ENCODE results near the gene LACTB.

Gene LACTB

DNA sequence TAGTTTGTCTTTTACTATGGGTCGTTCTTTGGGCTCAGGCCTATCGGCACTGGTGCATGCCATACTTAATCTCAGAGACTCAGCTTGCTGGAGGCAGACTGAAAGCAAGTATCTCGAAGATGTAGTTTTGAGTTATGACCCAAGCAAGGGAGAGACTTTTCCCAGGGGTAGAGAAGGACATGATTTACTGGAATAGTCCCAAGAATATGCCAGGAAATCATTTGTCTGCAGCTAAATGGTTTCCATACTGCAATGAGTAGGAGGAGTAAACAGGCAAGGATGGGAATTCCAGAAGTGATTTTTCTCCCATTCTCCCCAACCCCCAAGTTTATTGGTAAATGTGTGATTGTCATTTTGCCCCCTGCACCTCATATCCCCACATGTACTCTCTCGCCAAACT, 35.4 kb upstream of the LACTB start:
- H3K9ac ChIP-seq (ENCODE audit: low read length) = no peak overlapping the region
- no peaks in the 10 kb centered on the region for H3K9me2 ChIP-seq (replicated peaks; ENCODE audit: insufficient read depth, low read length)
- no peak overlapping the region for H3K4me2 ChIP-seq (ENCODE audit: low read depth, low read length, poor library complexity, severe bottlenecking)
- H3F3A ChIP-seq (ENCODE audit: insufficient read depth) = no peaks in the 10 kb centered on the region
- no peak overlapping the region for H3K27ac ChIP-seq (ENCODE audit: low read depth, low read length)
- no peaks in the 10 kb centered on the region for H3K79me2 ChIP-seq (ENCODE audit: insufficient read depth, low read length)
- no peaks in the 10 kb centered on the region for H3K27me3 ChIP-seq (ENCODE audit: low read length)
- H3K36me3 ChIP-seq (ENCODE audit: low read length) = no peaks in the 10 kb centered on the region
- no peak overlapping the region for H3K4me3 ChIP-seq (ENCODE audit: insufficient read depth, low read length, poor library complexity, severe bottlenecking)
- H4K20me1 ChIP-seq (ENCODE audit: low read depth, low read length) = no peaks in the 10 kb centered on the region
- no peaks in the 10 kb centered on the region for H3K9me3 ChIP-seq (ENCODE audit: insufficient read depth, low read length)
- TF ChIP-seq CTCF (IDR thresholded peaks at IDR 0.05; ENCODE audit: insufficient read depth, low read length, poor library complexity, severe bottlenecking) (no peak), EZH2phosphoT487 (conservative IDR thresholded peaks at IDR 0.05; ENCODE audit: low read length) (no peak)
- H2AFZ ChIP-seq (ENCODE audit: low read depth, low read length, severe bottlenecking) = no peak overlapping the region

GRCh38 chr15:63086947-63087346, 34.7 kb upstream of the LACTB start:
- Histone ChIP-seq H3K27ac (ENCODE audit: low read depth, low read length) (no peak overlapping the region), H3K79me2 (ENCODE audit: insufficient read depth, low read length) (no peaks in the 10 kb centered on the region), H3K36me3 (ENCODE audit: low read length) (no peaks in the 10 kb centered on the region), H3K4me2 (ENCODE audit: low read depth, low read length, poor library complexity, severe bottlenecking) (no peak overlapping the region), H3K9me2 (replicated peaks; ENCODE audit: insufficient read depth, low read length) (no peaks in the 10 kb centered on the region), H3K9me3 (ENCODE audit: insufficient read depth, low read length) (no peaks in the 10 kb centered on the region), H2AFZ (ENCODE audit: low read depth, low read length, severe bottlenecking) (no peak overlapping the region), H3K4me3 (ENCODE audit: insufficient read depth, low read length, poor library complexity, severe bottlenecking) (no peak overlapping the region), H3K9ac (ENCODE audit: low read length) (no peak overlapping the region), H4K20me1 (ENCODE audit: low read depth, low read length) (no peaks in the 10 kb centered on the region), H3F3A (ENCODE audit: insufficient read depth) (no peaks in the 10 kb centered on the region), H3K27me3 (ENCODE audit: low read length) (no peaks in the 10 kb centered on the region)
- TF ChIP-seq CTCF (IDR thresholded peaks at IDR 0.05; ENCODE audit: insufficient read depth, low read length, poor library complexity, severe bottlenecking) (no peak), EZH2phosphoT487 (conservative IDR thresholded peaks at IDR 0.05; ENCODE audit: low read length) (no peak)

DNA sequence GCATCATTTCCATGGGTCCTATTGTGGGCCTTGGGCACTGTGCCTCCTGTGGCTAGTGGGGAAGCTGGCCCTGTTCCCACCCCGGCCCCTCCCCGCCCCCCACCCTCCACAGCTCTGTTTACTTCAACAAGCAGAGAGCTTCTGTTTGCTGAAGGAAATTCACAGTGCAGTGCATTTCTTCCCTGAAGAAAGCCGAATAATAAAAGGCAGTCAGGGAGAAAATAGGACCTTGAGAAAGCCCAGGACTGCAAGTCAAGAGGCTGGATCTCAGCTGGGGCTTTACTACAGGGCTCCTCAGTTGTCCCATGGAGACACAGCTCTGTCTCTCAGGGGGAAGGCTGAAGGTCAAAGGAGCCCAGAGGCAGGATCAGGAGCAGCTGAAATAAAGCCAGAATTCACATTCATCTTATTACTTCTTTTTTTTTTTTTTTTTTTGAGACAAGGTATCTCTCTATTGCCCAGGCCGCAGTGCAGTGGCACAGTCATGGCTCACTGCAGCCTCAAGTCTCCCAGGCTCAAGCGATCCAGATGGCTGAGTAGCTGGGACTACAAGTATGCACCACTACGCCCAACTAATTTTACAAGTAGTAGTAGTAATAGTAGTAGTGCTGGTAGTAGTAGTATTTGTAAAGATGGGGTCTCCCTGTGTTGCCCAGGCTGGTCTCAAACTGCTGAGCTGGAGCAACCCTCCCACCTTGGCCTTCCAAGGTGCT, 33.0 kb upstream of the LACTB start:
- no peaks in the 10 kb centered on the region for H3K9me3 ChIP-seq (ENCODE audit: insufficient read depth, low read length)
- TF ChIP-seq EZH2phosphoT487 (conservative IDR thresholded peaks at IDR 0.05; ENCODE audit: low read length) (no peak), CTCF (IDR thresholded peaks at IDR 0.05; ENCODE audit: insufficient read depth, low read length, poor library complexity, severe bottlenecking) (no peak)
- H3K79me2 ChIP-seq (ENCODE audit: insufficient read depth, low read length) = no peaks in the 10 kb centered on the region

More for the DNA sequence above, 33.0 kb upstream of the LACTB start:
- Histone ChIP-seq H3K27ac (ENCODE audit: low read depth, low read length) (no peak overlapping the region), H3K27me3 (ENCODE audit: low read length) (no peaks in the 10 kb centered on the region), H2AFZ (ENCODE audit: low read depth, low read length, severe bottlenecking) (no peak overlapping the region), H4K20me1 (ENCODE audit: low read depth, low read length) (no peaks in the 10 kb centered on the region), H3K4me3 (ENCODE audit: insufficient read depth, low read length, poor library complexity, severe bottlenecking) (no peak overlapping the region), H3K9ac (ENCODE audit: low read length) (no peak overlapping the region), H3K4me2 (ENCODE audit: low read depth, low read length, poor library complexity, severe bottlenecking) (no peak overlapping the region), H3K9me2 (replicated peaks; ENCODE audit: insufficient read depth, low read length) (no peaks in the 10 kb centered on the region), H3K36me3 (ENCODE audit: low read length) (no peaks in the 10 kb centered on the region), H3F3A (ENCODE audit: insufficient read depth) (no peaks in the 10 kb centered on the region)

Measured in SU-DHL-6 (cell line).